GM18951 (cell line): ENCODE results near the gene MED13.

ENCODE experiments used
- POLR2A ChIP-seq: IDR thresholded peaks from 4 replicates; pipeline ENCODE4 v1.6.1; 2011; ENCODE audit warnings: mild to moderate bottlenecking; ENCODE audit not compliant: insufficient read length, insufficient read depth; ENCODE audit errors: extremely low read depth
- in situ Hi-C: fragments of 300-500 bp; cut with MboI; formaldehyde crosslinking; loops from one replicate; pipeline ENCODE4 v1.12.0; 2022; ENCODE audit warnings: low sequenced_read_pairs, mixed read lengths, inconsistent platforms; ENCODE audit not compliant: unreplicated experiment

Gene MED13

DNA sequence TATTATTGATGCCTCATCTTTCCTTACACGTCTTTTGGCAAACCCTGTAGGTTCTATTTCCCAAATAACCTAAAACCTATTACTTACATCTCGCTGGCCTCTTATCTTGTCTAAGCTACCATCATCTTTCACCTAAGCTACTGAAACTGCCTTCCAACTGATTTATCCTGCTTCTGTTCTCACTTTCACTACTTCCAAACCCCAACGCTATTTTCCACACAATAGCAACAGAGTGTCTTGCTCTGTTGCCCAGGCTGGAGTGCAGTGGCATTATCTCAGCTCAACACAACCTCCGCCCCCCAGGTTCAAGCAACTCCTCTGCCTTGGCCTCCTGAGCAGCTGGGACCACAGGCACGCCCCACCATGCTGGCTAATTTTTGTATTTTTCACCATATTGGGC lies 84.5 kb downstream of the MED13 start:
- in situ Hi-C loops, result no loop called here
- no peak for TF ChIP-seq POLR2A

DNA sequence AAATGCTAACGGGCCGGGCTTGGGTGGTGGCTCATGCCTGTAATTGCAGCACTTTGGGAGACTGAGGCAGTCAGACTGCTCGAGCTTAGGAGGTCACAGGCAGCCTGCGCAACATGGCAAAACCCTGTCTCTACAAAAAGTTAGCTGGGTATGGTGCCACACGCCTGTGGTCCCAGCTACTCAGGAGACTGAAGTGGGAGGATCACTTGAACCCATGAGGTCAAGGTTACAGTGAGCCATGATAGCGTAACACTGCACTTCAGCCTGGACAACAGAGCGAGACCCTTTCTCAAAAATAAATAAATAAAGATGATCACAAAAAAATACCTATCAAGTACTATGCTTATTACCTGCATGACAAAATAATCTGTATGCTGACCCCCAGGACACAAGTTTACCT lies 91.0 kb downstream of the MED13 start:
- TF ChIP-seq POLR2A, result no peak
- in situ Hi-C loops, result no loop called here

- in situ Hi-C loops, result no loop called here
Observed at GRCh38 chr17:61972311-61972710, 92.8 kb downstream of the MED13 start.

DNA sequence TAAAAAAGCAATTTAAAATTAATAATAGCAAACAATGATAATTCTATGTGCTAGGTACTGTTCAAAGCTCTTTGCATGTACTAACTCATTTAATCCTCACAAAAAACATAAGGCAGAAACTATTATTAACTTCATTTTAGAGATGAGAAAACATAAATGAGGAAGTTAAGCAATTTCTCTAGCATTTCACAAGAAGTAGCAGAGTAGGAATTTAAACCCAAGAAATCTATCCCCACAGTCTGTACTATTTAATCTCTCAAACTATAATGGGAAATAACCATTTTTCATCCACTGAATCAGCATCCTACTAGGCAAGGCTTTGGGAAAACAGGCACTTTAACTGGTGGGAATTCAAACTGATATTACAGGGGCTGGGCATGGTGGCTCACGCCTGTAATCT lies 95.0 kb downstream of the MED13 start:
- in situ Hi-C loops, result no loop called here
- no peak for TF ChIP-seq POLR2A

More at GRCh38 chr17:61972311-61972710, 92.8 kb downstream of the MED13 start:
- no peak for TF ChIP-seq POLR2A

- TF ChIP-seq POLR2A, result no peak
- in situ Hi-C loops, result no loop called here
Observed at GRCh38 chr17:61968757-61969156, 96.3 kb downstream of the MED13 start.

DNA sequence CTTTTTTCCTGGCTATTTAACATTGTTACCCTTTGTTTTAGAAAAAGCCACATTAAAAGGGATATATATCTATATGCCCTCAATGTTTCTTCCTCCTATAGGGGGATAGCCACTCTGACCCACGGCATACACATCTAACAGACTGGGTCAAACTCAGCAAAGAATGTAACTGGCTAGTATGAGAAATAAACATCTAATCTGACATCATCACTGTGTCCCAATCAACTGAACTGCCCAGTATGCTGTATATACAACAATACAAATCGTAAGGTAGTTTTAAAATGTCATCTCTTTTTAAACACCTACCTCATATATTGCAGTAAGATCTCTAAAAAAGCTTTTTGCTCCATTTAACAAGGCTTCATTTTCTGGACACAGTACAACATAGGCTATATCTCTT lies 97.3 kb downstream of the MED13 start:
- in situ Hi-C loops, result no loop called here
- no peak for TF ChIP-seq POLR2A

GRCh38 chr17:61966191-61966590 lies 98.9 kb downstream of the MED13 start:
- in situ Hi-C loops, result no loop called here
- TF ChIP-seq POLR2A, result no peak

GRCh38 chr17:61955619-61956018 lies 109.5 kb downstream of the MED13 start:
- TF ChIP-seq POLR2A, result no peak
- in situ Hi-C loops, result no loop called here

GRCh38 chr17:61947367-61948078 lies 117.6 kb downstream of the MED13 start:
- in situ Hi-C loops, result no loop called here
- TF ChIP-seq POLR2A, result no peak

- no peak for TF ChIP-seq POLR2A
- in situ Hi-C loops, result no loop called here
Observed at GRCh38 chr17:61946359-61946758, 118.7 kb downstream of the MED13 start.

DNA sequence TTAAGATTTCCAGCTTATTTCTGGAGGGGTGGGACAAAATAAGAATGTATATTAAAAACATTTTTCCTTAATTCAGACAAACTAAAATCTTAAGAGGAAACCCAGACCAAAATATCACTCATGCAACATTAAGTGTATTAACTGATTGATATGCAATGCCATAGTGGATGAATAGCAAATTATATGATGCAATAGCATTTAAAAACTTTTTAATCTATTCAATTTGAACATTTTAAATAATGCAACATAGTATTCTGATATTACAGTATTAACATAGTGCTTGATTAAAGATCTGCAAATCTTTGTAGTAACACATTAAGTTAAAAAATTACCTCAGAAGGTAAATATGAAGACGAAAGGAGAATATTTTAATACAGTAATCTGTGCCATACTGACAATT lies 122.0 kb downstream of the MED13 start:
- in situ Hi-C loops, result no loop called here
- TF ChIP-seq POLR2A, result no peak

- no peak for TF ChIP-seq POLR2A
- in situ Hi-C loops, result no loop called here
Observed at GRCh38 chr17:61942085-61942484, 123.0 kb downstream of the MED13 start.

- TF ChIP-seq POLR2A, result no peak
- in situ Hi-C loops, result no loop called here
Observed at GRCh38 chr17:61928101-61928436, 137.0 kb downstream of the MED13 start.

- peak; percentile 94 for TF ChIP-seq POLR2A
- in situ Hi-C loops, result no loop called here
Observed at GRCh38 chr17:61927208-61928100, 137.6 kb downstream of the MED13 start, which contains the start of gene INTS2. INTS2 (minus strand) TSS chr17:61927982; CDS start chr17:61926644, 1,338 bp downstream.
